ENCODE data around the gene KCNQ1. TPM values are rescaled to one million over a fixed set of nuclear protein-coding genes. Genes with fewer than 3 reads are reported as not detected.

KCNQ1 gene
- total RNA-seq, 2 experiments from 2014 or later: 24.2 to 26.6 TPM

GRCh38 chr11:2746401-2747247 is 301.8 kb downstream of the KCNQ1 start:
- H3K4me3 Mint-ChIP-seq: no peak overlapping the region
- no peaks in the 10 kb centered on the region for H3K4me1 Mint-ChIP-seq
- no peaks in the 10 kb centered on the region for H3K9me3 Mint-ChIP-seq
- no peak for DNase-seq
- no peaks in the 10 kb centered on the region for H3K36me3 Mint-ChIP-seq
- H3K27ac Mint-ChIP-seq: no peak overlapping the region
- ATAC-seq (ENCODE audit: low read depth): no peak
- POLR2A ChIA-PET: no interaction called here
- H3K27me3 Mint-ChIP-seq: no peaks in the 10 kb centered on the region

GRCh38 chr11:2747248-2748027 is 302.6 kb downstream of the KCNQ1 start:
- Mint-ChIP-seq H3K36me3 (no peaks in the 10 kb centered on the region), H3K9me3 (no peaks in the 10 kb centered on the region), H3K4me1 (no peaks in the 10 kb centered on the region), H3K27ac (no peak overlapping the region), H3K27me3 (no peaks in the 10 kb centered on the region), H3K4me3 (no peak overlapping the region)
- POLR2A ChIA-PET: no interaction called here
- DNase-seq: no peak
- no peak for ATAC-seq (ENCODE audit: low read depth)

- ATAC-seq (ENCODE audit: low read depth) (no peak), DNase-seq (no peak)
- POLR2A ChIA-PET: no interaction called here
- Mint-ChIP-seq H3K4me1 (no peaks in the 10 kb centered on the region), H3K36me3 (no peaks in the 10 kb centered on the region), H3K27me3 (no peaks in the 10 kb centered on the region), H3K4me3 (no peak overlapping the region), H3K27ac (no peak overlapping the region), H3K9me3 (no peaks in the 10 kb centered on the region)
Observed at GRCh38 chr11:2748061-2748813, 303.4 kb downstream of the KCNQ1 start.

GRCh38 chr11:2748814-2749554 is 304.2 kb downstream of the KCNQ1 start:
- no peak overlapping the region for H3K27ac Mint-ChIP-seq
- no peaks in the 10 kb centered on the region for H3K36me3 Mint-ChIP-seq
- H3K4me1 Mint-ChIP-seq: no peaks in the 10 kb centered on the region
- POLR2A ChIA-PET: no interaction called here
- no peak for ATAC-seq (ENCODE audit: low read depth)
- H3K4me3 Mint-ChIP-seq: no peak overlapping the region
- peaks cover 2% of the 10 kb centered on the region for H3K9me3 Mint-ChIP-seq
- DNase-seq: no peak
- H3K27me3 Mint-ChIP-seq: no peaks in the 10 kb centered on the region

- POLR2A ChIA-PET: no interaction called here
- no peak for ATAC-seq (ENCODE audit: low read depth)
- Mint-ChIP-seq H3K4me1 (no peaks in the 10 kb centered on the region), H3K9me3 (peaks cover 4% of the 10 kb centered on the region), H3K27me3 (no peaks in the 10 kb centered on the region), H3K27ac (no peak overlapping the region), H3K36me3 (no peaks in the 10 kb centered on the region), H3K4me3 (no peak overlapping the region)
- peak; percentile 17 for DNase-seq
Observed at GRCh38 chr11:2750101-2750681, 305.4 kb downstream of the KCNQ1 start.

GRCh38 chr11:2750682-2751522 is 306.1 kb downstream of the KCNQ1 start:
- H3K27ac Mint-ChIP-seq: no peak overlapping the region

GRCh38 chr11:2751523-2752203 is 306.9 kb downstream of the KCNQ1 start:
- no peaks in the 10 kb centered on the region for H3K4me1 Mint-ChIP-seq
- POLR2A ChIA-PET: no interaction called here
- H3K27me3 Mint-ChIP-seq: no peaks in the 10 kb centered on the region
- no peak overlapping the region for H3K4me3 Mint-ChIP-seq
- DNase-seq (peak; percentile 15), ATAC-seq (ENCODE audit: low read depth) (no peak)
- peaks cover 5% of the 10 kb centered on the region for H3K9me3 Mint-ChIP-seq
- H3K27ac Mint-ChIP-seq: no peak overlapping the region
- H3K36me3 Mint-ChIP-seq: no peaks in the 10 kb centered on the region

More at GRCh38 chr11:2750682-2751522, 306.1 kb downstream of the KCNQ1 start:
- DNase-seq (peak; percentile 14), ATAC-seq (ENCODE audit: low read depth) (no peak)
- Mint-ChIP-seq H3K27me3 (no peaks in the 10 kb centered on the region), H3K9me3 (peaks cover 5% of the 10 kb centered on the region), H3K4me3 (no peak overlapping the region), H3K4me1 (no peaks in the 10 kb centered on the region), H3K36me3 (no peaks in the 10 kb centered on the region)
- POLR2A ChIA-PET: no interaction called here

- peak; percentile 10 for DNase-seq
- H3K27me3 Mint-ChIP-seq: no peaks in the 10 kb centered on the region
- no peak overlapping the region for H3K4me3 Mint-ChIP-seq
- POLR2A ChIA-PET: no interaction called here
- ATAC-seq (ENCODE audit: low read depth): no peak
- H3K9me3 Mint-ChIP-seq: peaks cover 7% of the 10 kb centered on the region
- H3K36me3 Mint-ChIP-seq: no peaks in the 10 kb centered on the region
- no peak overlapping the region for H3K27ac Mint-ChIP-seq
- H3K4me1 Mint-ChIP-seq: no peaks in the 10 kb centered on the region
Observed at GRCh38 chr11:2752204-2752770, 307.5 kb downstream of the KCNQ1 start.

- ATAC-seq (ENCODE audit: low read depth) (no peak), DNase-seq (peak; percentile 21)
- Mint-ChIP-seq H3K4me3 (no peak overlapping the region), H3K4me1 (no peaks in the 10 kb centered on the region), H3K27me3 (no peaks in the 10 kb centered on the region), H3K9me3 (peaks cover 7% of the 10 kb centered on the region), H3K36me3 (no peaks in the 10 kb centered on the region), H3K27ac (no peak overlapping the region)
- POLR2A ChIA-PET: no interaction called here
Observed at GRCh38 chr11:2752923-2753322, 308.1 kb downstream of the KCNQ1 start.

GRCh38 chr11:2754008-2754407 is 309.2 kb downstream of the KCNQ1 start:
- H3K27ac Mint-ChIP-seq: peak overlapping the region; percentile 40
- peak; percentile 4 for DNase-seq
- no peaks in the 10 kb centered on the region for H3K36me3 Mint-ChIP-seq
- H3K4me3 Mint-ChIP-seq: no peak overlapping the region
- H3K27me3 Mint-ChIP-seq: no peaks in the 10 kb centered on the region
- ATAC-seq (ENCODE audit: low read depth): no peak
- no peaks in the 10 kb centered on the region for H3K4me1 Mint-ChIP-seq
- H3K9me3 Mint-ChIP-seq: peaks cover 7% of the 10 kb centered on the region
- POLR2A ChIA-PET: no interaction called here

GRCh38 chr11:2755071-2755470 is 310.3 kb downstream of the KCNQ1 start:
- Mint-ChIP-seq H3K36me3 (no peaks in the 10 kb centered on the region), H3K9me3 (peaks cover 7% of the 10 kb centered on the region), H3K4me3 (no peak overlapping the region), H3K27ac (no peak overlapping the region), H3K4me1 (no peaks in the 10 kb centered on the region), H3K27me3 (no peaks in the 10 kb centered on the region)
- DNase-seq: no peak
- no peak for ATAC-seq (ENCODE audit: low read depth)
- POLR2A ChIA-PET: no interaction called here
